ENCODE results near the gene HEPACAM.

Gene HEPACAM

GRCh38 chr11:124890683-124891372 is 45.0 kb downstream of the HEPACAM start:
- H3K9me3 ChIP-seq (ENCODE audit: insufficient read depth, low read depth, low read length), result no peaks in the 10 kb centered on the region
- no peak overlapping the region for H2BK120ac ChIP-seq (ENCODE audit: insufficient read depth, low read length, poor library complexity)
- no peak overlapping the region for H3K18ac ChIP-seq (ENCODE audit: low read length)
- H3K4me2 ChIP-seq (ENCODE audit: low read length), result no peak overlapping the region
- no peak for DNase-seq
- no peak overlapping the region for H2BK5ac ChIP-seq (ENCODE audit: low read depth, low read length, poor library complexity)
- peaks cover 2% of the 10 kb centered on the region for H3K27me3 ChIP-seq (ENCODE audit: insufficient read depth, low read length)
- no peak overlapping the region for H3K14ac ChIP-seq (ENCODE audit: low read length)
- H3K4ac ChIP-seq (ENCODE audit: low read depth, low read length), result no peak overlapping the region
- no peaks in the 10 kb centered on the region for H3K4me1 ChIP-seq (ENCODE audit: control insufficient read depth in 1 of 2, insufficient read depth in 2 of 2, low read length in 2 of 2)
- no CpG with 5 or more reads among the region's 9 CpGs for WGBS (ENCODE audit: extremely low coverage, insufficient coverage, insufficient read length)
- no peaks in the 10 kb centered on the region for H3K36me3 ChIP-seq (ENCODE audit: control insufficient read depth in 1 of 2, insufficient read depth in 2 of 2, low read length in 2 of 2)
- no peak overlapping the region for H2AK5ac ChIP-seq (ENCODE audit: low read length)
- no peak overlapping the region for H3K9ac ChIP-seq (ENCODE audit: low read length)
- H3K4me3 ChIP-seq (ENCODE audit: low read depth, low read length), result no peak overlapping the region
- no peak overlapping the region for H4K8ac ChIP-seq (ENCODE audit: low read depth, low read length)
- H2AFZ ChIP-seq (ENCODE audit: insufficient read depth, low read length, poor library complexity), result no peak overlapping the region
- H4K12ac ChIP-seq (ENCODE audit: low read depth, low read length), result no peak overlapping the region
- H3K79me1 ChIP-seq (ENCODE audit: low read length), result no peaks in the 10 kb centered on the region
- no peak overlapping the region for H3K23ac ChIP-seq (ENCODE audit: low read length)
- H3K27ac ChIP-seq (ENCODE audit: low read depth, low read length), result no peak overlapping the region
- no peaks in the 10 kb centered on the region for H3K79me2 ChIP-seq (ENCODE audit: control insufficient read depth, insufficient read depth, low read length, poor library complexity)
- no peak overlapping the region for H2BK12ac ChIP-seq (ENCODE audit: low read length)
- no peak overlapping the region for H4K91ac ChIP-seq (ENCODE audit: low read depth, low read length)

GRCh38 chr11:124890151-124890550 is 45.7 kb downstream of the HEPACAM start:
- Histone ChIP-seq H2AK5ac (ENCODE audit: low read length) (no peak overlapping the region), H3K14ac (ENCODE audit: low read length) (no peak overlapping the region), H4K8ac (ENCODE audit: low read depth, low read length) (no peak overlapping the region), H3K4me1 (ENCODE audit: control insufficient read depth in 1 of 2, insufficient read depth in 2 of 2, low read length in 2 of 2) (no peaks in the 10 kb centered on the region), H3K4me2 (ENCODE audit: low read length) (no peak overlapping the region), H3K23ac (ENCODE audit: low read length) (no peak overlapping the region), H3K27me3 (ENCODE audit: insufficient read depth, low read length) (peaks cover 2% of the 10 kb centered on the region), H2BK5ac (ENCODE audit: low read depth, low read length, poor library complexity) (no peak overlapping the region), H3K9me3 (ENCODE audit: insufficient read depth, low read depth, low read length) (no peaks in the 10 kb centered on the region), H2BK12ac (ENCODE audit: low read length) (no peak overlapping the region), H3K4ac (ENCODE audit: low read depth, low read length) (no peak overlapping the region), H3K27ac (ENCODE audit: low read depth, low read length) (no peak overlapping the region), H3K79me1 (ENCODE audit: low read length) (no peaks in the 10 kb centered on the region), H3K9ac (ENCODE audit: low read length) (no peak overlapping the region), H4K91ac (ENCODE audit: low read depth, low read length) (no peak overlapping the region), H3K36me3 (ENCODE audit: control insufficient read depth in 1 of 2, insufficient read depth in 2 of 2, low read length in 2 of 2) (no peaks in the 10 kb centered on the region), H3K4me3 (ENCODE audit: low read depth, low read length) (no peak overlapping the region), H2AFZ (ENCODE audit: insufficient read depth, low read length, poor library complexity) (no peak overlapping the region), H4K12ac (ENCODE audit: low read depth, low read length) (no peak overlapping the region), H3K79me2 (ENCODE audit: control insufficient read depth, insufficient read depth, low read length, poor library complexity) (no peaks in the 10 kb centered on the region), H2BK120ac (ENCODE audit: insufficient read depth, low read length, poor library complexity) (no peak overlapping the region), H3K18ac (ENCODE audit: low read length) (no peak overlapping the region)
- no CpG with 5 or more reads among the region's 2 CpGs for WGBS (ENCODE audit: extremely low coverage, insufficient coverage, insufficient read length)
- no peak for DNase-seq

- Histone ChIP-seq H3K79me2 (ENCODE audit: control insufficient read depth, insufficient read depth, low read length, poor library complexity) (no peaks in the 10 kb centered on the region), H4K8ac (ENCODE audit: low read depth, low read length) (no peak overlapping the region), H2BK120ac (ENCODE audit: insufficient read depth, low read length, poor library complexity) (no peak overlapping the region), H2AK5ac (ENCODE audit: low read length) (no peak overlapping the region), H4K91ac (ENCODE audit: low read depth, low read length) (no peak overlapping the region), H3K9me3 (ENCODE audit: insufficient read depth, low read depth, low read length) (no peaks in the 10 kb centered on the region), H3K14ac (ENCODE audit: low read length) (no peak overlapping the region), H3K4me3 (ENCODE audit: low read depth, low read length) (no peak overlapping the region), H3K79me1 (ENCODE audit: low read length) (no peaks in the 10 kb centered on the region), H3K23ac (ENCODE audit: low read length) (no peak overlapping the region), H2BK12ac (ENCODE audit: low read length) (no peak overlapping the region), H3K4me1 (ENCODE audit: control insufficient read depth in 1 of 2, insufficient read depth in 2 of 2, low read length in 2 of 2) (no peaks in the 10 kb centered on the region), H2BK5ac (ENCODE audit: low read depth, low read length, poor library complexity) (no peak overlapping the region), H3K36me3 (ENCODE audit: control insufficient read depth in 1 of 2, insufficient read depth in 2 of 2, low read length in 2 of 2) (no peaks in the 10 kb centered on the region), H3K4ac (ENCODE audit: low read depth, low read length) (no peak overlapping the region), H3K27ac (ENCODE audit: low read depth, low read length) (no peak overlapping the region), H3K27me3 (ENCODE audit: insufficient read depth, low read length) (peaks cover 2% of the 10 kb centered on the region), H2AFZ (ENCODE audit: insufficient read depth, low read length, poor library complexity) (no peak overlapping the region), H4K12ac (ENCODE audit: low read depth, low read length) (no peak overlapping the region), H3K4me2 (ENCODE audit: low read length) (no peak overlapping the region), H3K9ac (ENCODE audit: low read length) (no peak overlapping the region), H3K18ac (ENCODE audit: low read length) (no peak overlapping the region)
- no peak for DNase-seq
- WGBS (ENCODE audit: extremely low coverage, insufficient coverage, insufficient read length), result no CpG with 5 or more reads among the region's 2 CpGs
Measured at GRCh38 chr11:124889191-124890091, 46.4 kb downstream of the HEPACAM start.

GRCh38 chr11:124887667-124888013 is 48.2 kb downstream of the HEPACAM start:
- Histone ChIP-seq H3K23ac (ENCODE audit: low read length) (no peak overlapping the region), H3K4me1 (ENCODE audit: control insufficient read depth in 1 of 2, insufficient read depth in 2 of 2, low read length in 2 of 2) (peaks cover 0 to under 1% of the 10 kb centered on the region in 2 experiments), H3K9ac (ENCODE audit: low read length) (no peak overlapping the region), H2BK5ac (ENCODE audit: low read depth, low read length, poor library complexity) (no peak overlapping the region), H3K9me3 (ENCODE audit: insufficient read depth, low read depth, low read length) (no peaks in the 10 kb centered on the region), H3K27ac (ENCODE audit: low read depth, low read length) (no peak overlapping the region), H2BK12ac (ENCODE audit: low read length) (no peak overlapping the region), H3K36me3 (ENCODE audit: control insufficient read depth in 1 of 2, insufficient read depth in 2 of 2, low read length in 2 of 2) (no peaks in the 10 kb centered on the region), H3K18ac (ENCODE audit: low read length) (no peak overlapping the region), H2BK120ac (ENCODE audit: insufficient read depth, low read length, poor library complexity) (no peak overlapping the region), H3K4me2 (ENCODE audit: low read length) (no peak overlapping the region), H3K4ac (ENCODE audit: low read depth, low read length) (no peak overlapping the region), H3K14ac (ENCODE audit: low read length) (no peak overlapping the region), H3K79me2 (ENCODE audit: control insufficient read depth, insufficient read depth, low read length, poor library complexity) (no peaks in the 10 kb centered on the region), H4K91ac (ENCODE audit: low read depth, low read length) (no peak overlapping the region), H3K79me1 (ENCODE audit: low read length) (no peaks in the 10 kb centered on the region), H3K27me3 (ENCODE audit: insufficient read depth, low read length) (peaks cover 2% of the 10 kb centered on the region), H3K4me3 (ENCODE audit: low read depth, low read length) (no peak overlapping the region), H2AFZ (ENCODE audit: insufficient read depth, low read length, poor library complexity) (no peak overlapping the region), H4K12ac (ENCODE audit: low read depth, low read length) (no peak overlapping the region), H4K8ac (ENCODE audit: low read depth, low read length) (no peak overlapping the region), H2AK5ac (ENCODE audit: low read length) (no peak overlapping the region)
- WGBS (ENCODE audit: extremely low coverage, insufficient coverage, insufficient read length), result no CpG with 5 or more reads among the region's 3 CpGs
- no peak for DNase-seq

Measured in trophoblast cell (in vitro differentiated cells and primary cell).